IPS-NIHi11 (cell line): Measurements from ENCODE around the gene ADAMTS4.

Source experiments
- DNase-seq: peaks from one replicate; pipeline ENCODE4 v3.0.0; 2012; ENCODE audit warnings: mixed read lengths, low spot score

Gene ADAMTS4

DNA sequence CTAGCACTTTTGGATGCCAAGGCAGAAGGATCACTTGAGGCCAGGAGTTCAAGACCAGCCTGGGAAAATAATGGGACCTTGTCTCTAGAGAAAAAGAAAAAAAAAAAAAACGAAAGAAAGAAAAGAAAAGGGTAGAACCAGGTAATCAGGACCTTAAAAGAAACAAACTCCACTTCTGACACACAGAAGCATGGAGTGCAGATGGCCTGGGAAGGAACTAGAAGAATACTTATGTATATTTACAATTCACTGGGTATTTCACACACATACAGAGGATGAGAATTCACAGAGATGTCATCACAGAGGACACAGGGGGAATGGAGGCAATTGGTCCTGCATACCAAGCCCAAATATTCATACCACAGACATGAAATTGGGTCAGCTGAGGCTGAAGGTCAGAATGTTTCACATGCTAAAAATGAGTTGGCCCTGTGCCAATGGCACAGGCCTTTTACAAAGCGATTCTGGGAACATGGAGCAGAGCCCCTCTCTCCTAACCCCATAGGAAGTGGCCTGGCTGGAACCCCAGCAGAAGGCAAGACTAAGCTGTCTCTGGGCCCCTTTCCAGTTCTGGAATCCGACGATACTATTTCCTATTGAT, 26.0 kb downstream of the ADAMTS4 start:
- DNase-seq = no peak

DNA sequence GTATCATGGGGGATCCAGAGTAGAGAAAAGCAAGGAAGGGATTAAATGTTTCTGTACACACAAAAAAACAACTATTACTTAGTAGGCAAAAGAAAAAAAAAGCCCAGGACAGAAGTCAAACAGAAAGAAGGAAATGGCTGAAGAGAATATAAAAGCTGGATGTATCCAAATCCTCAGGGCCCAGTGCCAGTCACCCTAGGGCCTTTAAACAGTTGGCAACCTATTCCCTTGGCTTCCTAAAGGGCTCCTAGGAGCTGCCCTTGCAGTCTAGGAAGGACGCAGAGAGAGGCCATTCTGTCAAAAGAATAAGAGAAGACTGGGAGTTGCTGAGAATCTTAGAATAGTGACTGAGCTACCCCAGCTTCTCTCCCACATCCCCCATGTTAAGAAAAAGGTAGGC, 26.5 kb downstream of the ADAMTS4 start:
- no peak for DNase-seq

DNA sequence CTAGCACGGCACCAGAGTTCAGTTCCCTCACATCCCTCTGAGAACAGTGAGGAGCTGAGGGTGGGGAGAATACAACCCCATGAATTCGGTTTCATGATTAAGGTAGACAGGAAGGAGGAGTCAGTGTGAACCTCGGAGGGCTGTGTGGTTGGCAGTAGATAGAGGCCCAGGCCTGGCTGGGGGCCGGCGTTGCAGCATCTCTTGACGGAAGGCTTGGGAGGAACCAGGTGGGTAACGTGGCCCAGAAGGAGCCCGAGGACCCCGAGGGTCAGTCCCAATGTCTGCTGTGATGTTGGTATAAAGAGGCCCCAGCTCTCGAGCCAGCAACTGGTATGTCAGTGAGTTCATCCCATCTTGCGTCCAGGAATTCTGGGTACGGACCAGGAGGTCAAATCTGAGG, 27.2 kb downstream of the ADAMTS4 start:
- no peak for DNase-seq

DNA sequence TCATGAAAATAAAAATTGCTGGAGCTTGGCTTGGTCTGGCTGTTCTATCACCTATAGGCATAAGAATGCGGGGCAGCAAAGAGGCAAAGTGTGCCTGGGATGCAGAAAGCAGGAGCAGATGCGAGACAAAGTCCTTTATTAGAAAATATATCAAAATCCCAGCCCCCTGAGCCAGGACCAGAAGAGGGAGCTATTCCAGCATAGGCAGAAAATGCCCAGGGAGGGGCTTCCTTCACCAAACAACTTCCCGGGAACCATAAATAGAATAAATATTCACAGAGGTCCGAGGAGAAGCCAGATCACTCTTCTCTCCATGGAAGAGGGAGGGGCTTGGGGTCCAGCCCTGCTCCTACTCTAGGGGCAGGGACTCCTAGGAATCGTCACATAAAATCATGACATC, 27.7 kb downstream of the ADAMTS4 start:
- DNase-seq = no peak

DNA sequence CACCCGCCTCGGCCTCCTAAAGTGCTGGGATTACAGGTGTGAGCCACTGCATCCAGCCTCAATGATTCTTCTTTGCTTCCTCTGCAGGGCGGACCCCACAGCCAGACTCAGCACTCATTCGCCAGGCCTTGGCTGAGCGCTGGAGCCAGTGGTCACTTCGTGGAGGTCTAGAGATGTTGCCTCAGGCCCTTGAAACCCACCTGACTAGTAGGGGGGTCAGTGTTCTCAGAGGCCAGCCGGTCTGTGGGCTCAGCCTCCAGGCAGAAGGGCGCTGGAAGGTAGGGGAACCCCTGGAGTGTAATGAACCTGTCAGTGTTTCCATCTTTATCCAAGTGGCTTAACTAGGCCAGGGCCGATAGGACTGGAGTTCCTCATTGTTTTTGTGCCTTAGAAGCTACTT, 29.9 kb downstream of the ADAMTS4 start:
- DNase-seq = no peak

DNA sequence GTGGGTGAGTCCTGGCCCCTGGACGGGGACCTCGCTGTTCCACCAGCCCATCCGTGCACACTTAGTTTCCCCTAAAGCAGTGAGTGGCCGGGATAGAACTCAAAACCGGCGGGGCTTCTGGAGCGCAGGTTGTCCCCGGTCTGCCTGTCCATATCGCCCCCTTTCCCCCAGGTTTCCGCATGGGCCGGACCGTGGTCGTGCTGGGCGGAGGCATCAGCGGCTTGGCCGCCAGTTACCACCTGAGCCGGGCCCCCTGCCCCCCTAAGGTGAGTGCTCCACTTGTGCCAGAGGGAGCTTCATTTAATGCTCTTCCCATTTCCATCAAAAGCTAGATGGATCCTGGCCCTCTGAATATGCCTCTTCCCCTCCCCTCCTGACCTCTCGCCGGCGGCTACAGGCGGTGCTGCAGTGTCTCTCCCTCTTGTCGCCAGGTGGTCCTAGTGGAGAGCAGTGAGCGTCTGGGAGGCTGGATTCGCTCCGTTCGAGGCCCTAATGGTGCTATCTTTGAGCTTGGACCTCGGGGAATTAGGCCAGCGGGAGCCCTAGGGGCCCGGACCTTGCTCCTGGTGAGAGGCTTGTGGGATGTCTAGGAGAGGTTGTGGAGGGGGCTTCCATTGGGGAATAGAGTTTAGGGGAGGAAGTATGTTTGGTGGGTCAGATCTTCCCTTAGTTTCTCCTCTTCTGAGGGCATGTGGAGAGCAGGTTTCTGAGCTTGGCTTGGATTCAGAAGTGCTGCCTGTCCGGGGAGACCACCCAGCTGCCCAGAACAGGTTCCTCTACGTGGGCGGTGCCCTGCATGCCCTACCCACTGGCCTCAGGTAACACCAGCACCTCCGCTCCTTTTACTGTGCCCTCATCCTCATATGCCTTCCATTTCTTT, 31.9 kb downstream of the ADAMTS4 start:
- peak; percentile 38 for DNase-seq

DNA sequence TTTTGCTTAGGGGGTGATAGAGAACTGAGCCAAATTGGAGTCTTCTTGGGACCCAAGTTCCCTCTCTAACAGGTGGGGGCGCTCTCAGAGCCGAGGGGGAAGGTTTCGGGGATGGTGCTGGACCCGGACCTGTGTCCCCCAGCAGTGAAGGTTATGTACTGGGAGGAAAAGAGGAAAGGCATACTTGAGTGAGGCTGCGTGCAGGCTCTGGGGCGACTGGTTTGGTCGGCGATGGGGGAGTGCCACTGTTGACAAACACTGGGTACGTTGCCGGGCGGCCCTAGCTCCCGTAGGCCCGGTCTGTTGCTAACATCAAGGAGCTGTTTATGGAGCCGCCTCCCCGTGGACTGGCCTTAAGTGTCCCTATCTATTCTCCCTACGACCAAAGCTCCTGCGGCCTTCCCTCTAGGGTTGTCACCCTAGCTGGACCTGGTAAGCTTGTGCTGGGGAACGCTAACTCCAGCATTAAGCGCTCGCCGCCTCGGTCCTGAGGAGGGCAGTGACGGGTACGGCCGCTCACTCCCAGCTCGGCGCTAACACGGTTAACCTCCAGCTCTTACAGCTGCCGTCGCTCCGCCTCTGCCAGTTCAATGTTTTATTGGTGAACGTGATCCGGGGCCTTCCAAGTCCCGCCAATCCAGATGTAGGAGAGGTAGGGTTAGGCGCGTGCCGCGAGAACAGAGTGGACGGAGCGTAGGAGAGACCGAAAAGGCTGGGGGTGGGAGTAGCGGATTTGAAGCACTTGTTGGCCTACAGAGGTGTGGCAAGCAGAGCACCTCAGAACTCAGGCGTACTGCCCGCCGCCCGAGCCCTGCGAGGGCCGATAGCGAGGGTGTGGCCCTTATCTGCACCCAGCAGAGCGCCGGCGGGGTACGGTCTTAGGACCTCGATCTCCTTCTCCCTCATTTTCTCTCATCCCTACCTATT, 32.8 kb downstream of the ADAMTS4 start, which contains the start of gene PPOX:
Gene PPOX, plus strand, starts transcription at position 685 of the 927 bp plus-strand sequence. CDS start 422 bp downstream, outside the sequence.
- DNase-seq = peak; percentile 92

DNA sequence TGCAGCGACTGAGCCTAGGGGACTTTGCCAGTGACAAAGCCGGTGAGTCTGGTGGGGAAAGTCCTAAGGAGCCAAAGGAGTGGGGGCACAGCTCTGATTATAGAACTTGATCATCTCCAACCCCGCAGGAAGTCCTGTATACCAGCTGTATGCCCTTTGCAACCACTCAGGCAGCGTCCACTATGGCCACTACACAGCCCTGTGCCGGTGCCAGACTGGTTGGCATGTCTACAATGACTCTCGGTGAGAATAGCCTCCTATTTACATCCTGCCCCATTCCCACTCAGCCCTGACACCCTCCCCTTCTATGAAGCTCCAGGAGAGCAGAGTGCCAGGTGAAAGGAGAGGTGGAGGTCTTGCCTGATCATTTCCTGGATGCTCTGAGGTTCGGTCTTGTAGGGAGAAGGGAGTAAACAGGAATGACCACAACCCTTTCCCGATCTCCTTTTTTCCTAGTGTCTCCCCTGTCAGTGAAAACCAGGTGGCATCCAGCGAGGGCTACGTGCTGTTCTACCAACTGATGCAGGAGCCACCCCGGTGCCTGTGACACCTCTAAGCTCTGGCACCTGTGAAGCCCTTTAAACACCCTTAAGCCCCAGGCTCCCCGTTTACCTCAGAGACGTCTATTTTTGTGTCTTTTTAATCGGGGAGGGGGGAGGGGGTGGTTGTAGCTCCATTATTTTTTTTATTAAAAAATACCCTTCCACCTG, 33.8 kb downstream of the ADAMTS4 start:
- no peak for DNase-seq

DNA sequence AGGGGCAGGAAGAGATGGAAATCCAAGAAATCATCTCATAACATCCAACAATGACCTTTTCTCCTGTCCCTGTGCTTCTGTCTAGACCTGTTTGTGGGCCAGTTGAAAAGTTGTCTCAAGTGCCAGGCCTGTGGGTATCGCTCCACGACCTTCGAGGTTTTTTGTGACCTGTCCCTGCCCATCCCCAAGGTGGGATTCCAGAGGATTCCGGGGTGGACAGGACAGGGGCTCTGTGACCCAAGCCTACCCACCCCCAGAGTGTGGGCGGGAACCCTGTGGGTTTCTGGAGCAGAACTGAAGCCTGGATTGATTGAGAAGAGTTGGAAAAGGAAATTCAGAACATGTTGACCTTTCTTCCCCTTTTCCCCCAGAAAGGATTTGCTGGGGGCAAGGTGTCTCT, 35.1 kb downstream of the ADAMTS4 start:
- no peak for DNase-seq

DNA sequence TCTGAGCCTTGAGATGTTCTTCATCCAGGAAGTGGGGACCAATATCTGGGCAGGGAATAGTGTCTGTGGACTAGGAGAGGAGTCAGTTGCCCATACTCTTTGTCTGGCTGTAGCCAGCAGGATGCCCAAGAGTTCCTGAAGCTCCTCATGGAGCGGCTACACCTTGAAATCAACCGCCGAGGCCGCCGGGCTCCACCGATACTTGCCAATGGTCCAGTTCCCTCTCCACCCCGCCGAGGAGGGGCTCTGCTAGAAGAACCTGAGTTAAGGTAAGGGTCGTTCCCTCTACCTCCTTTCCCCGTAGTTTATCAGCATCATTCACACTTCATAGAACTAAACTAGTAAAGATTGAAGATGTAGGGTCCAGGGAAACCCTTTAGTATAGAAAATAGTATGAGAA, 36.0 kb downstream of the ADAMTS4 start:
- DNase-seq = no peak

DNA sequence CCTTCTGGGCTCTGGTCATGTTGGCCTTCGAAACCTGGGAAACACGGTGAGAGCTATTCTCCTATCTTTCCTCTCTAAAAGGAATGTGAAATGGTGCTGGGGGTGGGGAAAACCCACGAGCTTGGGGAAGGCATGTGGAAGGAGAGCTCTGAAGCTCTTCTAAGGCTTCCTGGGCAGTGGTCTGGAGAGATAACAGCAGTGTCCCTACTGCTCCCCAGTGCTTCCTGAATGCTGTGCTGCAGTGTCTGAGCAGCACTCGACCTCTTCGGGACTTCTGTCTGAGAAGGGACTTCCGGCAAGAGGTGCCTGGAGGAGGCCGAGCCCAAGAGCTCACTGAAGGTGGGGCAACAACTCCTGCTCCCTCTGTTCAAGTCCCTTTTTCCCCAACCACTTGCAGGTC, 36.8 kb downstream of the ADAMTS4 start:
- DNase-seq = no peak

DNA sequence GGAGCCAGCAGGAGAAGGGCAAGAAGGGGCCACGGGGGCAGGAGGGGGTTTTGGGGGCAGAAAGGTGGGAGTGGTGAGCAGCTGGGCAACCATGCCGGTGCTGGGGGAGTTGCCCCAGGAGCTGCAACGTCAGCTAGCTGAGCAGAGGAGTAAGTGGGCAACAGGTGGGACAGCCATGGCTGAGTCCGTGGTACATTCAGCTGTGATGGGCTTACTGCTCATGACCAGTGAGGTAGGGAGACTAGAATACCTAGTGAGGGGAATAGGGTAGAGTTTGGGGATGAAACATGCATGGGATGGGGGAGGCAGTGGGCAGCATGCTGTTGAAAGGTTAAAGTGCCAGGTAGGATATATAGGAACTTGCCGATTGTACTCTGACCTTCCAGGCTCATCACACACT, 37.2 kb downstream of the ADAMTS4 start:
- no peak for DNase-seq

DNA sequence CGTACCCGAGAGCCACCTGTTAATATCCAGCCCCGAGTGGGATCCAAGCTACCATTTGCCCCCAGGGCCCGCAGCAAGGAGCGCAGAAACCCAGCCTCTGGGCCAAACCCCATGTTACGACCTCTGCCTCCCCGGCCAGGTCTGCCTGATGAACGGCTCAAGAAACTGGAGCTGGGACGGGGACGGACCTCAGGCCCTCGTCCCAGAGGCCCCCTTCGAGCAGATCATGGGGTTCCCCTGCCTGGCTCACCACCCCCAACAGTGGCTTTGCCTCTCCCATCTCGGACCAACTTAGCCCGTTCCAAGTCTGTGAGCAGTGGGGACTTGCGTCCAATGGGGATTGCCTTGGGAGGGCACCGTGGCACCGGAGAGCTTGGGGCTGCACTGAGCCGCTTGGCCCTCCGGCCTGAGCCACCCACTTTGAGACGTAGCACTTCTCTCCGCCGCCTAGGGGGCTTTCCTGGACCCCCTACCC, 38.1 kb downstream of the ADAMTS4 start:
- no peak for DNase-seq

DNA sequence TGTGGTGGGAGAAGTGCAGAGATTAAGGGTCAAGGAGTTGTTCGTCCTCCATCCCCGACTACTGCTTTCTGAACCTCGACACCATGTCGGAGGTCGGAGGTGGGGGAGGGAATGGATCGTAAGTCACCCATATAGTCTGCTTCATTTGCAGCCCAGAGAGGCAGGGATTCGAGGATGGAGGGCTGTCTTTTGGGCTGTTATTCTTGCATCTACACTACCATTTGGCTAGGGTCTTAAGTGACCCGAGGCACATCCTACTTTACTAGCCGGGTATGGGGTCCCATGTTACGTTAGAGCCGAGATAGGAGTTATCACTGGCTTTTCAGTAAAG, 39.0 kb downstream of the ADAMTS4 start:
- DNase-seq = no peak

DNA sequence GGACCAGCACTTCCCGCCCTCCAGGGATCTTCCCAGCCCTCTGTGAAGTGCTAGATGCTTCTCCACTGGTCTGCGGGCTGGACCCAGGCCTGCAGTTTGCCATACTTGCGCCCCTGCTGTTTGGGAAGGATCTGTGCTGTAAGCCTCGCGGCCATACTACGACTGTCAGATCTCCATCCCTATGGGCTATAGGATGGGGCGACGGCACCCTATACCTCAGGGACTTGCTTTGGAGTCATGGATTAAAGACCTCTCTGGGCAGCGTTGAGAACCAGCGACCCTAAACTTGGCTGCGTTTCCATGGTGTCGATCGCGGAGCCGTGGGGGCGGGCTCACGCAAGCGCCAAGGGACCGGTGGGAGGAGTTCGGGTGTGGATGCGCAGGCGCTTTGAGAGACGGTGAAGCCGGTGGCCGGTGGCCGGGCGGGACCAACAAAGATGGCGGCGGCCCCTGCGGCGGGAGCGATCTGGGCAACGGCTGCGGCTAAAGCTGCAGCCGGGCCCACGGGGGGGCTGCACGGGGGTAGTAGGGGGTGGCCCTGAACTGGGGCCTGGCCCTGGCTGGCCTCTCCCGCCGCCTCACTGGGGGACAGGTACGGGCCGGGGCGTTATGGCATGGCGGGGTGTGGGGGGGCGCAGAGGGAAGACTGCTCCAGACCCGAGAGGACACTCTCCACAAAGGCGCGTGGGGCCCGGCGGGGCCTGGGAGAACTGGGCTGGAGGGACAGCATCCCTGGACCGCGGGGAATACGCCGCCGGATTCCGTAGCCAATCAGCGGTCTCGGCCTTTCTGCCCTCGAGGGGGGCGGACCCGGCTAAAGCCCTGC, 39.6 kb downstream of the ADAMTS4 start, which contains the start of gene USP21:
Gene USP21, plus strand, starts transcription at position 414 of the 826 bp plus-strand sequence. CDS start 1,141 bp downstream, outside the sequence.
- DNase-seq = peak; percentile 97

DNA sequence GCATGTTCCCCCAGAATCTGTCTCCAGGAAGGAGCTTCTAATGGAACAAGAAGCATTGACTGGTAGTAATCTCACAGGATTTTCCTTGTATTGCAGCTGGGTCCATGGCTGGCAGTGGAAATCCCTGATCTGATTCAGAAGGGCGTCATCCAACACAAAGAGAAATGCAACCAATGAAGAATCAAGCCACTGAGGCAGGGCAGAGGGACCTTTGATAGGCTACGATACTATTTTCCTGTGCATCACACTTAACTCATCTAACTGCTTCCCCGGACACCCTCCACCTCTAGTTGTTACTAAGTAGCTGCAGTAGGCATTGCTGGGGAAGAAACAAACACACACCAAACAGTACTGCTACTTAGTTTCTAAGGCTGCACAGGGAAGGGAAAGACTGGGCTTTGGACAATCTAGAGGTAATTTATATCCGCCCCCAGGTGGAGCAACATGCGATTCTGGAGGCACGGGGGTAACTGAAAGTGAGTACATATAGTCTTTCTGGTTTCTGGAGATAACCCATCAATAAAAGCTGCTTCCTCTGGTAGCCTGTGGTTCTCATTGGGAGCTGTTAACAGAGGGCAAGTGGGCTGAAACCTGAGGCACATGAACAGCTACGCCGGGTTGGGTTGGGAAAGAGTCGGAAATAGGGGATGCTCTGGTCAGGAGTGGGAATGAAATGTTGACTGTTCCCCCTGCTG, 40.4 kb downstream of the ADAMTS4 start:
- DNase-seq = no peak

DNA sequence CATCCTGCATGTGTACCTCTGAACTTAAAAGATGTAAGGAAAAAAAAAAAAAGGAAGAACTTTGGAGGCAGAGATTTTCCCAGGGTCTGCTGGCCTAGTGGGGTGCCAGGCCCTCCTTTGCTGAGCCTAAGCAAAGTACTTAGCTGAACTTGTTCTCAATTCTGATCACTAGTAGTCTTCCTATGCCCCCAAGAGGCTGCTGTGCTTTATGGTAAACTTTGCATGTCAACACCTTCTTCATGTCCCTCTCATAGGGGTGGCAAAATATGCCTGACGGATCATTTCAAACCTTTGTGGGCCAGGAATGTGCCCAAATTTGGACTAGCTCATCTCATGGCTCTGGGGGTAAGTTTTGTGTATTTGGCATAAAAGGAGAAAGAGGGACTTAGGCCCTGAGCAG, 41.0 kb downstream of the ADAMTS4 start:
- no peak for DNase-seq

DNA sequence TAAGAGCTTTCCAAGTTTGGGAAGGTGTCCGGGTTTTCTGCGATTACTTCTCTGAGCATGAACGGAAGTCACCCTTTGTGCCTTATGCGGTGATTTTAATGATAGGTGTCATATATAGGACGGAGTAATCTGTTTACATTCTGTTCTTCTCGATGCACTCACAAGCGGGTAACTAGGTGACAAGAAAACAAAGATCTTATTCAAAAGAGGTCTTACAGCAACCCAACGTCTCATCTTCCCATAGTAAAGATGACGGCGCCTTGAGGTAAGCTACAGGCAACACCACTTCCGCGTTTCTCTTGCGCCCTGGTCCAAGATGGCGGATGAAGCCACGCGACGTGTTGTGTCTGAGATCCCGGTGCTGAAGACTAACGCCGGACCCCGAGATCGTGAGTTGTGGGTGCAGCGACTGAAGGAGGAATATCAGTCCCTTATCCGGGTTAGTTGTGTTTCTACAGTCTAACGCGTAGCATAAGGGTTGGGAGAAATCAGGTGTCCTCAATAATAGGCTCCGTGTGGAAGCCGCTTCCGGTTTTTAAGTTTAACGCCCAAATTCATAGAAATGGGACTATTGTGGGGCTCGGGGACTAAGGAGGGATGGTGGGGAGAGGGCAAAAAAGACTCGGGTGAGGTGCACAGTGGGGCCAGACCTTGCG, 45.0 kb downstream of the ADAMTS4 start, which contains the start of gene UFC1:
Gene UFC1, plus strand, starts transcription at position 297 of the 656 bp plus-strand sequence. Its CDS starts 20 bp downstream, at position 317.
- DNase-seq = peak; percentile 75

DNA sequence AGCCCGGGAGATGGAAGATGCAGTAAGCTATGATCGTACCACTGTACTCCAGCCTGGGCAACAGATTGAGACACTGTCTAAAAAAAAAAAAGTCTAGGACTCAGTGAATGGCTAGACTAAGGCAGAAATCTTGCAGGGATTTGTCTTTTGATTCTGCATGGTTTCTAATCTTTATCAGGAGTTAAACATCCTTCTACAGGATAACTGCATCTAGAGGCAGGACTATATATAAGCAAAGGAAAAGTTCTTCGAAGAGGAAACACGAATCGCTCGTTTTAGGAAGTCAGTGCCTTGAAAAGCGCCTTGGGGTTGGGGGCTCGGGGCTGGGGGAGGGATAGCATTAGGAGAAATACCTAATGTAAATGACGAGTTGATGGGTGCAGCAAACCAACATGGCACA, 45.7 kb downstream of the ADAMTS4 start:
- DNase-seq = no peak
